Upper lobe of right lung (tissue), 1 donor: Measurements from ENCODE around the gene PLB1. TPM values are rescaled to one million over a fixed set of nuclear protein-coding genes. Genes with fewer than 3 reads are reported as not detected.

Experiments
- ATAC-seq: fragments of 200-7000 bp; cut with Tn5 transposase; one replicate; pipeline ENCODE4 v1.9.1; 2020; ENCODE audit warnings: mild to moderate bottlenecking, moderate library complexity
- DNase-seq: peaks from one replicate; pipeline ENCODE4 v3.0.0-alpha.2; 2020
- H3K27ac ChIP-seq: fragments of 200-600 bp; one replicate; pipeline ENCODE4 v1.8.0; 2022
- H3K27me3 ChIP-seq: fragments of 200-600 bp; one replicate; pipeline ENCODE4 v1.8.0; 2022; ENCODE audit warnings: mild to moderate bottlenecking
- H3K36me3 ChIP-seq: fragments of 200-600 bp; one replicate; pipeline ENCODE4 v1.8.0; 2022
- H3K4me1 ChIP-seq: fragments of 200-600 bp; one replicate; pipeline ENCODE4 v1.8.0; 2022
- H3K4me3 ChIP-seq: fragments of 200-600 bp; one replicate; pipeline ENCODE4 v1.8.0; 2022; ENCODE audit warnings: mild to moderate bottlenecking
- H3K9me3 ChIP-seq: fragments of 200-600 bp; one replicate; pipeline ENCODE4 v1.8.0; 2022
- CTCF ChIP-seq: fragments of 200-600 bp; IDR thresholded peaks from one replicate; pipeline ENCODE4 v1.8.0; 2022; ENCODE audit warnings: antibody characterized with exemption
- intact Hi-C: fragments of 100-400 bp; cut with DNase I; formaldehyde crosslinking; loops from one replicate; pipeline ENCODE4 v1.11.0; 2022
- total RNA-seq: library from RNA; stranded (reverse); fragmentation: NEBNext Ultra II Directional; extraction: Animal tissue kit (Norgen Biotek cat#: 25700); gene quantifications from one replicate; pipeline ENCODE4 v1.2.1, GENCODE V29; 2021
- donor health status: DM: no; HTN: yes; CAD: no; lungs with severe emphysema.

Gene PLB1
- total RNA-seq, 1 donor from 2014 or later = 4.2 TPM

GRCh38 chr2:28532399-28532798 is 36.5 kb downstream of the PLB1 start:
- H3K4me1 ChIP-seq = no peaks in the 10 kb centered on the region
- no peak for TF ChIP-seq CTCF
- H3K36me3 ChIP-seq = no peaks in the 10 kb centered on the region
- no peak overlapping the region for H3K27ac ChIP-seq
- ATAC-seq (no peak), DNase-seq (no peak)
- H3K9me3 ChIP-seq = no peaks in the 10 kb centered on the region
- intact Hi-C loops = no loop called here
- H3K27me3 ChIP-seq = no peaks in the 10 kb centered on the region
- H3K4me3 ChIP-seq = no peak overlapping the region

DNA sequence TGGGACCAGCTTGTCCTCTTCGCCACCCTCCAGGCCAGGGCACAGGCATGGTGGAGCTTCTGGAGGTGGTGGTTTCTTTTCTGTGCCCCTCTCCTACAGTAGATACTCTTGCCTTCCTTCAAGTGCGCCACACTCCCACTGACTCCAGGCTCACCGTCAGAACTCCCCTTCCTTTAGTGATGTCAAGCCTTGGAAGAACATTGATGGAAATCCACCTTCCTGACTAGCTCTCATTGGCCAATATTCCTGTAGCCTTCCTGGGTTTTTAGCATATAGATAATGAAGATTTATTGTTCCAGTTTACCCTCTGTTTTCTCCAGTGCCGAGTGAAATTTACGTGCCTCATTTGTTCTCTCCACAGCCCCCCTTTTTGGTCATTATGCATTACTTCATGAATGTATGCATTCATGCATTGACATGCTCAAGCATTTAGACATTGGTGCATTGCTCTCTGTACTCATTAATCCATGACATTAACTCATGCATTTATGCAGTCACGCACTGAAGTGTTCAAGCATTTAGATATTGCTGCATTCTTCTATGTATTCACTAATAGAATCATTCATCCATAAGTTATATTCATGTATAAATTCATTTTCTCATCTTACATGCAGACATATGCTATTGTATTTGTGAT is 37.3 kb downstream of the PLB1 start:
- no peaks in the 10 kb centered on the region for H3K4me1 ChIP-seq
- no peak for TF ChIP-seq CTCF
- H3K9me3 ChIP-seq = no peaks in the 10 kb centered on the region
- H3K4me3 ChIP-seq = no peak overlapping the region
- intact Hi-C loops = no loop called here
- DNase-seq (no peak), ATAC-seq (no peak)
- H3K27me3 ChIP-seq = no peaks in the 10 kb centered on the region
- H3K27ac ChIP-seq = no peak overlapping the region
- no peaks in the 10 kb centered on the region for H3K36me3 ChIP-seq

DNA sequence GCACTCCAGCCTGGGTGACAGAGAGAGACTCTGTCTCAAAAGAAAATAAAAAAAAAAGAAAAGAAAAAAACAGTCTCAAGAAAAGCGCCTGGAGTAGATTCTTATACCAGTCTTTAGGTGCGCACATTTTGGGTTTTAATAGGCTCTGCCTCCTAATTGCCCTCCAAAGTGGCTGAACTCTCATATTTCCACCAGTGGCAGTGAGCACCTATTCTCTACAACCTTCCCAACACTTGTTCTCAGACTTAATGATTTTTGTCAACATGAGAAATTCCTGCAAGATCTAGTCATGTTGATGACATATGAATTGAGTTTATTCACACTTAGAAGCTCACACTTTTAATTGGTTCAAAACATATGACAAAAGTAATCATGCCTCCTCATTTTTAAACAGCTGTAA is 39.0 kb downstream of the PLB1 start:
- no peak for ATAC-seq
- Histone ChIP-seq H3K27ac (no peak overlapping the region), H3K4me1 (no peaks in the 10 kb centered on the region), H3K36me3 (no peaks in the 10 kb centered on the region), H3K9me3 (no peaks in the 10 kb centered on the region), H3K4me3 (no peak overlapping the region), H3K27me3 (no peaks in the 10 kb centered on the region)
- no peak for DNase-seq
- TF ChIP-seq CTCF = no peak
- intact Hi-C loops = no loop called here

DNA sequence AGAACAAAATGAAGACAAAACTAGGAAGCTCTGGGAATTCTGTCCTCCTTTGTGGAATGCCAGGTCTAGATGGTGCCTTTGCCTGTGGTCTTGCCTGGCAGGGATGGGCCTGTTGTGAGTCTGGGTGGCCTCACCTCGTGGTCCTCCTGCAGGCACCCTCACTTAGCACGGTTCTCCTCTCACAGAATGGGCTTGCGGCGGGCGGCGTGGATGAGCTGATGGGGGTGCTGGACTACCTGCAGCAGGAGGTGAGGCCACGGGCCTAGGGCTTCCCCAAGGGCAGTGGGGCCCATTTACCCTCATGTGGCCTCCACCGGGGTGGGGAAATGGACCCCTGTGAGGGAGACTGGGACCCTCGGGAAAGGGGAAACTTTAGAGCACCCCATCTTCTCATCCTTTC is 42.3 kb downstream of the PLB1 start:
- intact Hi-C loops = no loop called here
- Histone ChIP-seq H3K4me3 (no peak overlapping the region), H3K27me3 (no peaks in the 10 kb centered on the region), H3K9me3 (no peaks in the 10 kb centered on the region), H3K36me3 (no peaks in the 10 kb centered on the region), H3K27ac (no peak overlapping the region), H3K4me1 (no peaks in the 10 kb centered on the region)
- no peak for TF ChIP-seq CTCF
- ATAC-seq = no peak
- no peak for DNase-seq

GRCh38 chr2:28538652-28539051 is 42.8 kb downstream of the PLB1 start:
- intact Hi-C loops = no loop called here
- DNase-seq = no peak
- Histone ChIP-seq H3K27me3 (no peaks in the 10 kb centered on the region), H3K4me1 (no peaks in the 10 kb centered on the region), H3K36me3 (no peaks in the 10 kb centered on the region), H3K27ac (no peak overlapping the region), H3K4me3 (no peak overlapping the region), H3K9me3 (no peaks in the 10 kb centered on the region)
- no peak for TF ChIP-seq CTCF
- no peak for ATAC-seq

DNA sequence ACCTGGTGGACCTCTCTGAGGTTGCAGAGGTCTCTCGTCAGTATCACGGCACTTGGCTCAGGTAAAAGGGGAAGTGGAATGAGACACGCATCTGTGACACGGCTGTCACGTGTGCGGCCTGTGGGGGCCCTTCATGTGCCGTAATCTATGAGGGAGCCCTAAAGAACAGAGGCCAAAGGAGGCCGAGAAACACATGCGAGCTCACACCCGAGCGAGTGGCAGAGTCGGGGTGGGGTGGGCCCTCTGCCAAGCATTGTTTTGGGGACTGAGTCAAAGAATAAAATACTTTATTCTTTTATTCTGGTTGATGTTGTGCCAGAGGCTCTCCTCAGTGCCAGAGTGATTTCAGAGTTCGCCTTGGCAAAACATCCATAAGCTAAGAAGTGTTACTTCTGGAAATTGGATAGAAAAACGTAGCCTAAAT is 43.3 kb downstream of the PLB1 start:
- DNase-seq = no peak
- intact Hi-C loops = no loop called here
- no peak for ATAC-seq
- Histone ChIP-seq H3K27ac (no peak overlapping the region), H3K4me1 (no peaks in the 10 kb centered on the region), H3K36me3 (no peaks in the 10 kb centered on the region), H3K4me3 (no peak overlapping the region), H3K27me3 (no peaks in the 10 kb centered on the region), H3K9me3 (no peaks in the 10 kb centered on the region)
- no peak for TF ChIP-seq CTCF
